ENCODE measurements around the gene SPIB.

- no peak for TF ChIP-seq CTCF (IDR thresholded peaks at IDR 0.05)
- no peak for TF ChIP-seq POLR2A (IDR thresholded peaks at IDR 0.05)
Measured at GRCh38 chr19:50399368-50399745, 19.4 kb upstream of the SPIB start.
